HG03575 (cell line): ENCODE measurements around the gene MACROH2A2.
"Not testable (repeated sequence)": the region's sequence is repeated elsewhere in the genome, so short reads cannot be mapped to it uniquely, and the experiment has no call there.

Experiments
- ATAC-seq: cut with Tn5 transposase; IDR thresholded peaks from one replicate; pipeline ENCODE4 v1.9.1; 2021; ENCODE audit not compliant: unreplicated experiment, insufficient number of reproducible peaks, low FRiP score; ENCODE audit errors: extremely low read depth

MACROH2A2 gene

GRCh38 chr10:70063418-70064098 is 10.9 kb downstream of the MACROH2A2 start:
- ATAC-seq: no peak

DNA sequence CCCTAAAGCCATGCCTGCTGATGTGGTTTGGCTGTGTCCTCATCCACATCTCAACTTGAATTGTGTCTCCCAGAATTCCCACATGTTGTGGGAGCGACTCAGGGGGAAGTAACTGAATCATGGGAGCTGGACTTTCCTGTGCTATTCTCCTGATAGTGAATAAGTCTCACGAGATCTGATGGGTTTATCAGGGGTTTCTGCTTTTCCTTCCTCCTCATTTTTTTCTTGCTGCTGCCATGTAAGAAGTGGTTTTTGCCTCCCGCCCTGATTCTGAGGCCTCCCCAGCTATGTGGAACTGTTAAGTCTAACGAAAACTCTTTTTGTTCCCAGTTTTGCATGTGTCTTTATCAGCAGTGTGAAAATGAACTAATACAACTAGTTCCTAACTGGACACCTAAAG is 11.8 kb downstream of the MACROH2A2 start:
- ATAC-seq: no peak

DNA sequence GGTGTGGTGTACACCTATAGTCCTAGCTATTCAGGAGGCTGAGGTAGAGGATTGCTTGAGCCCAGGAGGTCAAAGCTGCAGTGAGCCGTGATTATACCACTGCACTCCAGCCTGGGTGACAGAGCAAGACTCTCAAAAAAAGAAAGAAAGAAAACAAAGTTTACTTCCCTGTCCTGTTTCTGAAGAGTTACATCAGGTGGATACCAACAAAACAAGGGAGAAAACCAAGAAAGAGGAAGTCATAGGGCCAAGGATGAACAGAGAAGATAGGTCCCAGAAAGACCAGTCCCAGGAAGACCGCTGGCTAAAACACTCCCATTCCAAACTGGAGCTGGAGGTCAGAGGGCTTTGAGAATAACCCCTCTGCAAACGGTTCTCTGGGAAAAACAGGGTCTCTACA is 13.5 kb downstream of the MACROH2A2 start:
- no peak for ATAC-seq

DNA sequence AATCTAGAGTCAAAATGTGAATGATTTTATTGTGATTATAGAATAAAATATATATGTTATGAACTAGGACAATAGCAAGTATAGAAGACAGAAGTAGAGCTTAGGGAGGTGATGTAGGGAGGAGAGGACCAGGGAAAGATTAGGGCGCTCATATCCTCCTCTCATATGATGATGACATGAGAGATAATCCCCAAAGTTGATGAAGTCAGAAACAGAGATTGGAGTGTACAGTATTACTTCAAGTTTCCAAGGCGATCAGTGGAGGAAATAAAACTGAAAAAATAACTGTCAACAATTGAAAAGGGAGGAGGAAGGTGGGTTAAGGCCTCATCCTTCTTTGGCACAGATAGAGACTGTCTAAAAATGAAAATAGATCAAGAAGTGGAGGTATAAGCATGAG is 14.9 kb downstream of the MACROH2A2 start:
- ATAC-seq: no peak

GRCh38 chr10:70068925-70069324 is 16.3 kb downstream of the MACROH2A2 start:
- no peak for ATAC-seq

- no peak for ATAC-seq
These were observed 16.7 kb downstream of the MACROH2A2 start for GRCh38 chr10:70069346-70069745.

GRCh38 chr10:70070834-70071233 is 18.2 kb downstream of the MACROH2A2 start:
- no peak for ATAC-seq

DNA sequence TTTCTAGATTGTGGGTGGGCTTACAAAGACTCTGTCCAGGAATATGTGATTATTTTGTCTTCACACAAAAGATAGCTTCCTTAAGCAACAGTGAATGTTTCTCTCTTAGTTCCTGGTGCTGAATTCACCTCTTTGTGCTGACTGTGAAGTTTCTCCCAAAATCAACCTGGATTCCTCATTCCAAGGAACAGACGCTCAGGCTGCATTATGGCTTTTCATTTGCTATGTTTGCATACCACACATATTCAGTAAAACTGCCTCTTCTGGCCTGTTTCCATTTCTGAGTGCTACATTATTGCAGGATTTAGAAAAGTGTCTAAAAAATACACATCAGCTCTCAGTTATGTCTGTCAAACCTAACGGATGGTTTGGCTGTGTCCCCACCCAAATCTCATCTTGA is 21.5 kb downstream of the MACROH2A2 start:
- no peak for ATAC-seq

DNA sequence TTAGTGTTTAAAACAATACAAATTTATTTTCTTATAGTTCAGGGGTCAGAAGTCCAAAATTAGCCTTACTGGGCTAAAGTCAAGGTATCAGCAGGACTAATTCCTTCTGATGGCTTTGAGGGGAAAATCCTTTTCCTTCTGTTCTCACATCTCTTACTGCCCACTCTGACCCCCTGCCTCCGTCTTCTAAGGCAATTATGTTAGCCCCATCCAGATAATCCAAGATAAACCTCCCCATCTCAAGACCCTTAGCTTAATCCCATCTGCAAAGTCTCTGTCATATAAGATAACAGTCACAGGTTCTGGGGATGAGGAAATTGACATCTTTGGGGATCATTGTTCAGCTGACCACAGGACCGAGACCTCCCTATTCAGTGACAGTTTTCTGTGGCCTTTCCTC is 22.3 kb downstream of the MACROH2A2 start:
- no peak for ATAC-seq

DNA sequence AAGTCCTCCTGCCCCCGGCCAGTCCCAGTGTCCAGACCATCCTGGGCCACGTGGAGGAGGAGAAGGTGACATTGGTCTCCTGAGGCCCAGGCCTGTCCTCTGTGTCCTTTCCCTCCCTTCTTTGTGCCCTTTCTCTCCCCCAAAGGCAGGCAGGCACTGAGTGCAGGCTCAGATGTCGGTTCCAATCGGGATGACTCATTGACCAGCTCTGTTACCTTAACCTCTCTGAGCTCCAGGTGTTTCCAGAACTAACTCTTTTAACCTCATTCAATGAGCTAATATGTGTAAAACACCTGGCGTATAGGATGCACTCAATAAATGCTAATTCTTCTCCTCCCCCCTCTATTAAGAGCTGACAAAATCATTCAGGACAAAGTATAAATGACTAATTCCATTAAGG is 25.7 kb downstream of the MACROH2A2 start:
- no peak for ATAC-seq

DNA sequence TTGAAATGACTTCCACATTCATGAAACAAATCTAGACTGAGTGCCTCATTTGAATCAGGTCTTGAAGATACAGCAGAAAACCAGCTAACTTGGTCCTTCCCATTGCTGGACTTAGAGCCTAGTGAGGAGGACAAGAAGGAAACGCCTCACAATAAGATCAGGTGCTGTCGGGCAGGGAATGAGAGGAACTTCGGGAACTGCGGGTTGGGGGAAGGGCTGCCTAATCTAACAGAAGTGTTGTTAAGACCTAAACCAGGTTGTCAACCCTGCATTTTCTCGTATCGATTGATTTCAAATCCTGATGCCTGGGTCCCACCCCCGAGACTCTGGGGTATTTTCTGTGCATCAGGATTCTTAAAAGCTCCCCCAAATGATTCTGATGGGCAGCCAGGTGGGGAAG is 26.3 kb downstream of the MACROH2A2 start:
- ATAC-seq: no peak

- not testable (repeated sequence) for ATAC-seq
These were observed 28.1 kb downstream of the MACROH2A2 start for GRCh38 chr10:70080789-70081188.

DNA sequence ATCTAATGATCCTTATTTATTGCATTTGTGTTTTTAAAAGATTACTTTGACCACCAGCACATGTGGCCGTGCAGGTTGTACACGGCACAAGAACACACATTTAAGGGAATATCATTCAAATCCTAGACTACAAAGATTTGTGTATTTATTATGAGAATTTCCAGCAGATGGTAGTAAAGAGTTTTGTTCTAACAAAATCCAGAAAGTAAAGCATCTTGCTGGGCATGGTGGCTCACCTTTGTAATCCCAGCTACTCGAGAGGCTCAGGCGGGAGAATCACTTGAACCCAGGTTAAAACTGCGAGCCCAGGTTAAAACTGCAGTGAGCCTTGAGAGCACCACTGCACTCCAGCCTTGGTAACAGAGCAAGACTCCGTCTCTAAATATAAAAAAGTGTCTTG is 31.5 kb downstream of the MACROH2A2 start:
- no peak for ATAC-seq

GRCh38 chr10:70085975-70086613 is 33.4 kb downstream of the MACROH2A2 start:
- no peak for ATAC-seq

GRCh38 chr10:70087616-70088307 is 35.1 kb downstream of the MACROH2A2 start:
- ATAC-seq: no peak

- no peak for ATAC-seq
These were observed 35.7 kb downstream of the MACROH2A2 start for GRCh38 chr10:70088308-70088698.

GRCh38 chr10:70090013-70090412 is 37.4 kb downstream of the MACROH2A2 start:
- no peak for ATAC-seq

DNA sequence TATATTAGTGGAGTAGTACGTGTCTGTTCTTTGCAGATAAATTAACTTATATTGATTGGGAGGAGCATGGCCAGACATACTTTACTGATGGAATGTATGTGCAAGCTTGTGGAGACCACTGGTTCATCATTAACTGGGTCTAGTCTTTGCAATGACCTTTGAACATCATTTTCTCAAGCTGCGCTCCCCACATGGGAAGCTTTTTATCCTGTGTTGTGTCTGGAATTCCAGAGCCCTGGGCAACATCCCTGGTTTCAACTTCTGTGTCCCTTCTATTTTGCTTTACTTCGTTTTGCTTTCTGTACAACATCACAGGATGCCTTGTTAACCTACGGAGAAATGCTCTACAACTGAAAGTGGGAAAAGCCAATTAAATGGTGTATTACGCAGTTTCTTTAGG is 38.3 kb downstream of the MACROH2A2 start:
- no peak for ATAC-seq

DNA sequence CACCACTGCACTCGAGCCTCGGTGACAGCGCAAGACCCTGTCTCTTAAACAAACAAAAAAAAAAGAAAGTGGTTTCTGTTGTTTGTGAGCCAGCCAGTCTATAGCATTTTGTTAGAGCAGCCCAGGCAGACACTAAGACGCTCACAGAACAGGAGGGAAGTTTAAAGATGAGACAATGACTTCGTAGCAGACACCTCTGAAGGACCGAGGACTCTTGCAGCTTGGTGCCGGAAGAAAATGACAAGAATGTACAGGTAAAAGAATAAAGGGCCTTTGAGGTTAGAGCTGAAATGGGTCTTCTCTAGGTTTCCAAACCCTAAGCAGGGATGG is 39.7 kb downstream of the MACROH2A2 start:
- no peak for ATAC-seq

DNA sequence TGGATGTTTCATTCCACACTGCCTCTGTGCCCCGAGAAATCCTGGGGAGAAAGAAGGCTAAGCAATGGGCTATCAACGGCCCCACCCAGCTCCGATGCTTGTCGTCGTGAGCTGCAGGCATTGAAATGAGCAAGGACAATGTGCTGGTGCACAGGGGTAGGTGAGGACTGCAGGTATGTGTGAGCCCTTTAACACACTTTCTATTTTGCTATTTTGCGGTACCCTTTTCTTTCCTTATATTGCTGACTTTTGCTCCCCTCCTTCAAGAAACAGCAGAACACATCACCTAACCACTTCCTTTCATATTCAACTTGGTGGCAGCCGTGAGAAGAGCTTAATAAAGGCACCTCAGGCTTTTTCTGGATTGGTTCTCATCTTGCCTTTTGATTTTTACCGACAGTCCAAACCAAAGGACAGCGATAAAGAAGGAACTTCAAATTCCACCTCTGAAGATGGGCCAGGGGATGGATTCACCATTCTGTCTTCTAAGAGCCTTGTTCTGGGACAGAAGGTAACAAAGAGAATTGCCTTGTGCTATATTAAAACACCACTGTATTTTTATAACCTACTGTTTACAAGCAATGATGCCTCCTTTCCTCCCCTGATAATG is 40.8 kb downstream of the MACROH2A2 start:
- ATAC-seq: no peak
